ENCODE measurements around the gene KCNJ3.

DNA sequence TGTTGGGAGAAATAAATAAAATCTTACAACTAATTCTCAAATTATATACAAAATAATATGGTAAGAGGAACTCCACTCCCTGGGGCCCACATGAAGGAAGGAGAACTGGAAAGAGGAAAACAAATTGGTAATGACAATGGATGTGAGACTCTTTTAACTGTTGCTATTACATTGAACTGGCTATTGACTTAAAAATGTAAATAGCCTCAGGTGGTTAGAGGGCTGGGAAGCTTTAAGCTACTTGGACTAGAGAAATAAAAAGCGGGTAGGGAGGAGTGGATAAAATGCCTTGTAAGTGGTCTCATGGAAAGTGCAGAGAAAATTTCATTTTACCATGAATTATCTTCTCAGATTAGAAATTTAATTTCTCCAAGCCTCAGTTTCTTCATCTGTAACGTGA is 64.1 kb downstream of the KCNJ3 start:
- TF ChIP-seq POLR2A (IDR thresholded peaks at IDR 0.05): no peak
- TF ChIP-seq, protein P1, sequence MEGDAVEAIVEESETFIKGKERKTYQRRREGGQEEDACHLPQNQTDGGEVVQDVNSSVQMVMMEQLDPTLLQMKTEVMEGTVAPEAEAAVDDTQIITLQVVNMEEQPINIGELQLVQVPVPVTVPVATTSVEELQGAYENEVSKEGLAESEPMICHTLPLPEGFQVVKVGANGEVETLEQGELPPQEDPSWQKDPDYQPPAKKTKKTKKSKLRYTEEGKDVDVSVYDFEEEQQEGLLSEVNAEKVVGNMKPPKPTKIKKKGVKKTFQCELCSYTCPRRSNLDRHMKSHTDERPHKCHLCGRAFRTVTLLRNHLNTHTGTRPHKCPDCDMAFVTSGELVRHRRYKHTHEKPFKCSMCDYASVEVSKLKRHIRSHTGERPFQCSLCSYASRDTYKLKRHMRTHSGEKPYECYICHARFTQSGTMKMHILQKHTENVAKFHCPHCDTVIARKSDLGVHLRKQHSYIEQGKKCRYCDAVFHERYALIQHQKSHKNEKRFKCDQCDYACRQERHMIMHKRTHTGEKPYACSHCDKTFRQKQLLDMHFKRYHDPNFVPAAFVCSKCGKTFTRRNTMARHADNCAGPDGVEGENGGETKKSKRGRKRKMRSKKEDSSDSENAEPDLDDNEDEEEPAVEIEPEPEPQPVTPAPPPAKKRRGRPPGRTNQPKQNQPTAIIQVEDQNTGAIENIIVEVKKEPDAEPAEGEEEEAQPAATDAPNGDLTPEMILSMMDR (IDR thresholded peaks at IDR 0.05): no peak
